ENCODE results near the gene HOXD11.

DNA sequence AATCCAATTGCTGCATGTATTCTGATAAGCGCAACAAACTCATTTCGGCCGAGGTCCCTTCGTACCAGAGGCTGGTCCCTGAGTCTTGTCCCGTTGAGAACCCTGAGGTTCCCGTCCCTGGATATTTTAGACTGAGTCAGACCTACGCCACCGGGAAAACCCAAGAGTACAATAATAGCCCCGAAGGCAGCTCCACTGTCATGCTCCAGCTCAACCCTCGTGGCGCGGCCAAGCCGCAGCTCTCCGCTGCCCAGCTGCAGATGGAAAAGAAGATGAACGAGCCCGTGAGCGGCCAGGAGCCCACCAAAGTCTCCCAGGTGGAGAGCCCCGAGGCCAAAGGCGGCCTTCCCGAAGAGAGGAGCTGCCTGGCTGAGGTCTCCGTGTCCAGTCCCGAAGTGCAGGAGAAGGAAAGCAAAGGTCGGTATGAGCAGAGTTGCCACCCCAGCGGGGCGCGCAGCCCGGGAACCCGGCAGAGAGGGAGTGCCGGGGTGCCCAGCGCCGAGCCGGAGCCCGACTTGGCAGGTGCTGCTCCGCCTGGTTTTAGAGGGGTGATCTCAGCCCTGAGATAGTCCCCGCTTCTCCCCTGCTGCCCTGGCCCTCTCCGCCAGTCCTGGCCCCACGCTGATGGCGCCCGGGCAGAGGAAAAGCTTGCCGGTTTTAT lies 10.2 kb downstream of the HOXD11 start:
- TF ChIP-seq, protein P1, sequence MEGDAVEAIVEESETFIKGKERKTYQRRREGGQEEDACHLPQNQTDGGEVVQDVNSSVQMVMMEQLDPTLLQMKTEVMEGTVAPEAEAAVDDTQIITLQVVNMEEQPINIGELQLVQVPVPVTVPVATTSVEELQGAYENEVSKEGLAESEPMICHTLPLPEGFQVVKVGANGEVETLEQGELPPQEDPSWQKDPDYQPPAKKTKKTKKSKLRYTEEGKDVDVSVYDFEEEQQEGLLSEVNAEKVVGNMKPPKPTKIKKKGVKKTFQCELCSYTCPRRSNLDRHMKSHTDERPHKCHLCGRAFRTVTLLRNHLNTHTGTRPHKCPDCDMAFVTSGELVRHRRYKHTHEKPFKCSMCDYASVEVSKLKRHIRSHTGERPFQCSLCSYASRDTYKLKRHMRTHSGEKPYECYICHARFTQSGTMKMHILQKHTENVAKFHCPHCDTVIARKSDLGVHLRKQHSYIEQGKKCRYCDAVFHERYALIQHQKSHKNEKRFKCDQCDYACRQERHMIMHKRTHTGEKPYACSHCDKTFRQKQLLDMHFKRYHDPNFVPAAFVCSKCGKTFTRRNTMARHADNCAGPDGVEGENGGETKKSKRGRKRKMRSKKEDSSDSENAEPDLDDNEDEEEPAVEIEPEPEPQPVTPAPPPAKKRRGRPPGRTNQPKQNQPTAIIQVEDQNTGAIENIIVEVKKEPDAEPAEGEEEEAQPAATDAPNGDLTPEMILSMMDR (IDR thresholded peaks at IDR 0.05; ENCODE audit: borderline replicate concordance, extremely low read depth, low read length, poor library complexity, severe bottlenecking) = no peak
- no peak for TF ChIP-seq EZH2 (IDR thresholded peaks at IDR 0.05; ENCODE audit: borderline replicate concordance, low read depth, low read length, severe bottlenecking)

Data from DND-41 (cell line).